Body of pancreas (tissue), 4 donors: ENCODE results near the gene SUGCT. TPM values are rescaled to one million over a fixed set of nuclear protein-coding genes. Genes with fewer than 3 reads are reported as not detected.

Source experiments
- ATAC-seq: fragments of 150-250 bp; one replicate; pipeline ENCODE4 v1.9.1; 2016
- DNase-seq, 4 donors: peaks; one replicate each; pipeline ENCODE4 v3.0.0-alpha.2; 2019
- H3K27ac ChIP-seq, 4 donors: fragments of 200-600 bp; sonication (generic); 1 replicate in 3 of 4; 2 replicates in 1 of 4; pipeline versions ENCODE4 v1.5.1 to v1.6.1; 2016 to 2019; ENCODE audit warnings: mild to moderate bottlenecking in 1 of 4, mixed read lengths in 1 of 4, moderate library complexity in 1 of 4
- H3K27me3 ChIP-seq, 2 donors: fragments of 200-600 bp; sonication (generic); one replicate each; pipeline ENCODE4 v1.6.0; 2016; ENCODE audit warnings: mild to moderate bottlenecking in 1 of 2
- H3K36me3 ChIP-seq, 2 donors: fragments of 200-600 bp; sonication (generic); replicated peaks in 1 of 2; 2 replicates each; pipeline ENCODE4 v1.5.1; 2016; ENCODE audit warnings: low read depth in 2 of 2; ENCODE audit not compliant: insufficient read depth in 1 of 2
- H3K4me1 ChIP-seq: fragments of 200-600 bp; sonication (generic); one replicate; pipeline ENCODE4 v1.6.0; 2016
- H3K4me3 ChIP-seq, 2 donors: fragments of 200-600 bp; sonication (generic); 1 replicate in 1 of 2; 2 replicates in 1 of 2; pipeline ENCODE4 v1.5.1; 2016 to 2019
- H3K9me3 ChIP-seq, 3 donors: fragments of 200-600 bp; sonication (generic); 1 replicate in 2 of 3; 2 replicates in 1 of 3; pipeline ENCODE4 v1.5.1; 2016
- CTCF ChIP-seq, 7 experiments: fragments of 450-650 bp in 4 of 7; fragments of 200-600 bp in 3 of 7; sonication (generic) in 3 of 7; IDR thresholded peaks; one replicate each; pipeline ENCODE4 v1.5.1; 2016 to 2019; ENCODE audit warnings: antibody characterized with exemption in 7 of 7
- POLR2A ChIP-seq, 3 donors: fragments of 450-650 bp; IDR thresholded peaks; one replicate each; pipeline ENCODE4 v1.6.1; 2016; ENCODE audit warnings: antibody characterized with exemption in 3 of 3, mild to moderate bottlenecking in 2 of 3
- WGBS, 2 donors: methylation state at CpG; one replicate each; pipeline ENCODE4 v1.1.5; 2017; 5-methylcytosine and 5-hydroxymethylcytosine counted together
- intact Hi-C: fragments of 100-400 bp; cut with DNase I; formaldehyde crosslinking; loops from one replicate; pipeline ENCODE4 v1.15.1; 2023
- total RNA-seq, 2 donors: library from RNA; depleted of rRNA; stranded (reverse); fragments of >200 nt; gene quantifications; one replicate each; pipeline ENCODE4 v1.1.0, GENCODE V29; 2016

The SUGCT gene
- total RNA-seq, 2 donors from 2014 or later: 0.78 to 1.3 TPM

GRCh38 chr7:40231796-40232195 is 97.0 kb downstream of the SUGCT start:
- Histone ChIP-seq H3K4me3 (no peak overlapping the region), H3K27me3 (no peaks in the 10 kb centered on the region), H3K9me3 (no peaks in the 10 kb centered on the region), H3K36me3 (no peaks in the 10 kb centered on the region), H3K4me1 (peaks cover 13% of the 10 kb centered on the region), H3K27ac (no peak overlapping the region)
- no peak for TF ChIP-seq POLR2A (IDR thresholded peaks at IDR 0.05)
- no peak for TF ChIP-seq CTCF (IDR thresholded peaks at IDR 0.05)
- ATAC-seq (no peak), DNase-seq (no peak)
- intact Hi-C loops: loop anchor here (10.0 kb wide), 1 partner anchor 63 kb away; no protein-coding TSS in a partner anchor
- WGBS, 2 donors: 86 to 89% methylated on average over 1 of the region's 1 CpG

- DNase-seq: peak in 3 of 4 donors; percentile 20 to 54 (median 43)
- TF ChIP-seq CTCF (IDR thresholded peaks at IDR 0.05) (peak in 6 of 7 experiments; percentile 38 to 67 (median 53)), POLR2A (IDR thresholded peaks at IDR 0.05) (no peak)
- peaks cover 13% of the 10 kb centered on the region for H3K4me1 ChIP-seq
- 19 to 20% methylated on average over 7 of the region's 7 CpGs for WGBS, 2 donors
- ATAC-seq: no peak
- H3K27me3 ChIP-seq: no peaks in the 10 kb centered on the region
- no peaks in the 10 kb centered on the region for H3K36me3 ChIP-seq
- H3K9me3 ChIP-seq: no peaks in the 10 kb centered on the region
- H3K27ac ChIP-seq: no peak overlapping the region
- intact Hi-C loops: loop anchor here (10.0 kb wide), 1 partner anchor 62 kb away; no protein-coding TSS in a partner anchor
- no peak overlapping the region for H3K4me3 ChIP-seq
Observed at GRCh38 chr7:40232242-40232893, 97.6 kb downstream of the SUGCT start.

GRCh38 chr7:40234046-40234445 is 99.2 kb downstream of the SUGCT start:
- ATAC-seq: peak; percentile 48
- intact Hi-C loops: loop anchor here (10.0 kb wide), 1 partner anchor 61 kb away; no protein-coding TSS in a partner anchor
- H3K4me3 ChIP-seq: no peak overlapping the region
- TF ChIP-seq POLR2A (IDR thresholded peaks at IDR 0.05): no peak
- no peak for TF ChIP-seq CTCF (IDR thresholded peaks at IDR 0.05)
- H3K9me3 ChIP-seq: no peaks in the 10 kb centered on the region
- H3K27ac ChIP-seq: peak overlapping the region in 1 of 4 donors; percentile 43
- no peaks in the 10 kb centered on the region for H3K27me3 ChIP-seq
- H3K36me3 ChIP-seq: no peaks in the 10 kb centered on the region
- H3K4me1 ChIP-seq: peaks cover 13% of the 10 kb centered on the region
- peak; percentile 21 to 70 (median 46) for DNase-seq
- WGBS, 2 donors: 25 to 41% methylated on average over 4 of the region's 4 CpGs

- DNase-seq (no peak), ATAC-seq (no peak)
- no peak overlapping the region for H3K4me3 ChIP-seq
- no peaks in the 10 kb centered on the region for H3K27me3 ChIP-seq
- H3K36me3 ChIP-seq: no peaks in the 10 kb centered on the region
- intact Hi-C loops: loop anchor here (10.0 kb wide), 1 partner anchor 60 kb away; no protein-coding TSS in a partner anchor
- no peaks in the 10 kb centered on the region for H3K9me3 ChIP-seq
- WGBS, 2 donors: 96% methylated on average over 8 of the region's 8 CpGs
- H3K4me1 ChIP-seq: peaks cover 13% of the 10 kb centered on the region
- H3K27ac ChIP-seq: peak overlapping the region in 1 of 4 donors; percentile 43
- no peak for TF ChIP-seq CTCF (IDR thresholded peaks at IDR 0.05)
- TF ChIP-seq POLR2A (IDR thresholded peaks at IDR 0.05): no peak
Observed at GRCh38 chr7:40234666-40235065, 99.9 kb downstream of the SUGCT start.
